Measurements from ENCODE around the gene TYMS.
"Not testable (repeated sequence)": the region's sequence is repeated elsewhere in the genome, so short reads cannot be mapped to it uniquely, and the experiment has no call there.

TYMS gene

GRCh38 chr18:677145-677544, 19.7 kb downstream of the TYMS start:
- TF ChIP-seq CTCF (IDR thresholded peaks at IDR 0.05; ENCODE audit: control extremely low read depth, extremely low read depth, low read depth, missing control alignments), result no peak
- CTCF ChIA-PET, result interaction anchor here (1.4 to 2.9 kb wide), 3 partner anchors 23 to 77 kb away, joined by 3 to 9 read pairs (median 5); no protein-coding TSS in a partner anchor
- no peak for DNase-seq (ENCODE audit: extremely low spot score)
- POLR2A ChIA-PET, result no interaction called here

GRCh38 chr18:677951-678381, 20.5 kb downstream of the TYMS start:
- DNase-seq (ENCODE audit: extremely low spot score), result no peak
- ChIA-PET CTCF (interaction anchor here (1.4 to 2.9 kb wide), 3 partner anchors 22 to 161 kb away, joined by 3 to 9 read pairs (median 5); no protein-coding TSS in a partner anchor), POLR2A (no interaction called here)
- no peak for TF ChIP-seq CTCF (IDR thresholded peaks at IDR 0.05; ENCODE audit: control extremely low read depth, extremely low read depth, low read depth, missing control alignments)

- POLR2A ChIA-PET, result no interaction called here
- no peak for DNase-seq (ENCODE audit: extremely low spot score)
- CTCF ChIA-PET, result interaction anchor here (0.7 to 2.9 kb wide), 5 partner anchors 20 to 161 kb away, joined by 3 to 9 read pairs (median 3); no protein-coding TSS in a partner anchor
- no peak for TF ChIP-seq CTCF (IDR thresholded peaks at IDR 0.05; ENCODE audit: control extremely low read depth, extremely low read depth, low read depth, missing control alignments)
Observed at GRCh38 chr18:678482-679182, 21.2 kb downstream of the TYMS start.

GRCh38 chr18:679516-679915, 22.1 kb downstream of the TYMS start:
- no peak for TF ChIP-seq CTCF (IDR thresholded peaks at IDR 0.05; ENCODE audit: control extremely low read depth, extremely low read depth, low read depth, missing control alignments)
- ChIA-PET CTCF (interaction anchor here (1.0 to 2.9 kb wide), 5 partner anchors 21 to 160 kb away, joined by 3 to 9 read pairs (median 3); no protein-coding TSS in a partner anchor), POLR2A (no interaction called here)
- no peak for DNase-seq (ENCODE audit: extremely low spot score)

- ChIA-PET POLR2A (no interaction called here), CTCF (interaction anchor here (1.0 to 1.9 kb wide), 3 partner anchors 13 to 150 kb away, joined by 3 to 4 read pairs (median 3); no protein-coding TSS in a partner anchor)
- TF ChIP-seq CTCF (IDR thresholded peaks at IDR 0.05; ENCODE audit: control extremely low read depth, extremely low read depth, low read depth, missing control alignments), result no peak
- DNase-seq (ENCODE audit: extremely low spot score), result peak; percentile 4
Observed at GRCh38 chr18:680392-680791, 22.9 kb downstream of the TYMS start.

GRCh38 chr18:681985-682384, 24.5 kb downstream of the TYMS start:
- TF ChIP-seq CTCF (IDR thresholded peaks at IDR 0.05; ENCODE audit: control extremely low read depth, extremely low read depth, low read depth, missing control alignments), result no peak
- DNase-seq (ENCODE audit: extremely low spot score), result no peak
- POLR2A ChIA-PET, result no interaction called here
- CTCF ChIA-PET, result interaction anchor here (0.8 to 1.9 kb wide), 4 partner anchors 9 to 58 kb away, joined by 3 to 4 read pairs (median 4); partner anchors contain the start of gene ENOSF1

GRCh38 chr18:682416-682815, 25.0 kb downstream of the TYMS start:
- CTCF ChIA-PET, result interaction anchor here (1.4 to 1.9 kb wide), 2 partner anchors 9 to 11 kb away, joined by 4 read pairs; no protein-coding TSS in a partner anchor
- POLR2A ChIA-PET; DNase-seq (ENCODE audit: extremely low spot score): not testable (repeated sequence)
